Memory B cell (primary cell): ENCODE data around the gene CSRP2.

ENCODE experiments used
- ATAC-seq: fragments of 150-1000 bp; cut with Tn5 transposase; 2 replicates; pipeline ENCODE4 v1.10.0; 2021; ENCODE audit warnings: low read depth, mild to moderate bottlenecking, moderate library complexity
- DNase-seq, 2 donors: peaks; one replicate each; pipeline ENCODE4 v3.0.0; 2022; ENCODE audit warnings: low spot score in 2 of 2
- H3K27ac Mint-ChIP-seq: one replicate; pipeline ENCODE4 v1.8.0; 2022; ENCODE audit warnings: mild to moderate bottlenecking, moderate library complexity, mixed read lengths
- H3K27me3 Mint-ChIP-seq: one replicate; pipeline ENCODE4 v1.8.0; 2022; ENCODE audit warnings: mixed read lengths
- H3K36me3 Mint-ChIP-seq: one replicate; pipeline ENCODE4 v1.8.0; 2022; ENCODE audit warnings: mild to moderate bottlenecking, mixed read lengths
- H3K4me1 Mint-ChIP-seq: one replicate; pipeline ENCODE4 v1.8.0; 2022; ENCODE audit warnings: mixed read lengths
- H3K4me3 Mint-ChIP-seq: one replicate; pipeline ENCODE4 v1.8.0; 2022; ENCODE audit warnings: mild to moderate bottlenecking, moderate library complexity, mixed read lengths
- H3K9me3 Mint-ChIP-seq: one replicate; pipeline ENCODE4 v1.8.0; 2022; ENCODE audit warnings: mixed read lengths

The CSRP2 gene

GRCh38 chr12:76878899-76879709, at the start of gene CSRP2:
Gene CSRP2, minus strand, starts transcription at chr12:76879019. Its CDS starts 12,759 bp downstream, at chr12:76866260.
- peak within 1 kb of the TSS; percentile 60 for H3K27ac Mint-ChIP-seq

GRCh38 chr12:76927170-76927784, 48.5 kb upstream of the CSRP2 start:
- Mint-ChIP-seq H3K4me3 (no peak overlapping the region), H3K36me3 (no peaks in the 10 kb centered on the region), H3K27ac (no peak overlapping the region), H3K4me1 (no peaks in the 10 kb centered on the region), H3K27me3 (peaks cover 7% of the 10 kb centered on the region), H3K9me3 (no peaks in the 10 kb centered on the region)
- DNase-seq (no peak), ATAC-seq (no peak)

More at GRCh38 chr12:76878899-76879709, at the start of gene CSRP2:
- ATAC-seq, result peak; percentile 72
- Mint-ChIP-seq H3K9me3 (no peaks in the 10 kb centered on the region), H3K27me3 (peaks cover 26% of the 10 kb centered on the region), H3K4me1 (peaks cover 7% of the 10 kb centered on the region), H3K4me3 (peak within 1 kb of the TSS; percentile 94), H3K36me3 (no peaks in the 10 kb centered on the region)
- peak; percentile 26 to 45 for DNase-seq

GRCh38 chr12:76925135-76925534, 46.3 kb upstream of the CSRP2 start:
- no peaks in the 10 kb centered on the region for H3K9me3 Mint-ChIP-seq
- H3K27ac Mint-ChIP-seq, result no peak overlapping the region
- DNase-seq (no peak), ATAC-seq (no peak)
- H3K36me3 Mint-ChIP-seq, result no peaks in the 10 kb centered on the region
- peaks cover 6% of the 10 kb centered on the region for H3K27me3 Mint-ChIP-seq
- H3K4me3 Mint-ChIP-seq, result no peak overlapping the region
- H3K4me1 Mint-ChIP-seq, result no peaks in the 10 kb centered on the region

GRCh38 chr12:76922866-76923265, 44.0 kb upstream of the CSRP2 start:
- no peak overlapping the region for H3K4me3 Mint-ChIP-seq
- no peak for ATAC-seq
- H3K27me3 Mint-ChIP-seq, result peaks cover 7% of the 10 kb centered on the region
- H3K9me3 Mint-ChIP-seq, result no peaks in the 10 kb centered on the region
- no peaks in the 10 kb centered on the region for H3K36me3 Mint-ChIP-seq
- DNase-seq, result no peak
- no peaks in the 10 kb centered on the region for H3K4me1 Mint-ChIP-seq
- H3K27ac Mint-ChIP-seq, result no peak overlapping the region

- Mint-ChIP-seq H3K4me1 (no peaks in the 10 kb centered on the region), H3K27me3 (peaks cover 9% of the 10 kb centered on the region), H3K27ac (no peak overlapping the region), H3K4me3 (no peak overlapping the region), H3K9me3 (no peaks in the 10 kb centered on the region), H3K36me3 (no peaks in the 10 kb centered on the region)
- ATAC-seq (no peak), DNase-seq (no peak)
Measured at GRCh38 chr12:76921891-76922664, 43.3 kb upstream of the CSRP2 start.

- H3K27ac Mint-ChIP-seq, result no peak overlapping the region
- no peaks in the 10 kb centered on the region for H3K36me3 Mint-ChIP-seq
- no peaks in the 10 kb centered on the region for H3K4me1 Mint-ChIP-seq
- ATAC-seq, result no peak
- H3K27me3 Mint-ChIP-seq, result peaks cover 7% of the 10 kb centered on the region
- H3K9me3 Mint-ChIP-seq, result no peaks in the 10 kb centered on the region
- DNase-seq, result no peak
- no peak overlapping the region for H3K4me3 Mint-ChIP-seq
Measured at GRCh38 chr12:76921100-76921471, 42.3 kb upstream of the CSRP2 start.

GRCh38 chr12:76920172-76921099, 41.6 kb upstream of the CSRP2 start:
- Mint-ChIP-seq H3K4me1 (no peaks in the 10 kb centered on the region), H3K27ac (no peak overlapping the region), H3K36me3 (no peaks in the 10 kb centered on the region), H3K4me3 (no peak overlapping the region), H3K27me3 (peaks cover 6% of the 10 kb centered on the region), H3K9me3 (no peaks in the 10 kb centered on the region)
- DNase-seq, result no peak
- no peak for ATAC-seq

- Mint-ChIP-seq H3K27me3 (peaks cover 6% of the 10 kb centered on the region), H3K27ac (no peak overlapping the region), H3K9me3 (no peaks in the 10 kb centered on the region), H3K36me3 (no peaks in the 10 kb centered on the region), H3K4me3 (no peak overlapping the region), H3K4me1 (no peaks in the 10 kb centered on the region)
- ATAC-seq (no peak), DNase-seq (no peak)
Measured at GRCh38 chr12:76919383-76920171, 40.8 kb upstream of the CSRP2 start.

- Mint-ChIP-seq H3K4me3 (no peak overlapping the region), H3K27me3 (peaks cover 9% of the 10 kb centered on the region), H3K4me1 (no peaks in the 10 kb centered on the region), H3K27ac (no peak overlapping the region), H3K36me3 (no peaks in the 10 kb centered on the region), H3K9me3 (no peaks in the 10 kb centered on the region)
- DNase-seq, result no peak
- no peak for ATAC-seq
Measured at GRCh38 chr12:76916170-76916540, 37.3 kb upstream of the CSRP2 start.

- Mint-ChIP-seq H3K27me3 (peaks cover 9% of the 10 kb centered on the region), H3K36me3 (no peaks in the 10 kb centered on the region), H3K27ac (no peak overlapping the region), H3K4me1 (no peaks in the 10 kb centered on the region), H3K4me3 (no peak overlapping the region), H3K9me3 (no peaks in the 10 kb centered on the region)
- DNase-seq (no peak), ATAC-seq (no peak)
Measured at GRCh38 chr12:76915361-76916169, 36.7 kb upstream of the CSRP2 start.

- Mint-ChIP-seq H3K27me3 (peaks cover 9% of the 10 kb centered on the region), H3K9me3 (no peaks in the 10 kb centered on the region), H3K4me3 (no peak overlapping the region), H3K36me3 (no peaks in the 10 kb centered on the region), H3K27ac (no peak overlapping the region), H3K4me1 (no peaks in the 10 kb centered on the region)
- ATAC-seq (no peak), DNase-seq (no peak)
Measured at GRCh38 chr12:76914102-76914859, 35.5 kb upstream of the CSRP2 start.

- no peaks in the 10 kb centered on the region for H3K9me3 Mint-ChIP-seq
- peaks cover 9% of the 10 kb centered on the region for H3K27me3 Mint-ChIP-seq
- ATAC-seq, result no peak
- no peak overlapping the region for H3K27ac Mint-ChIP-seq
- H3K36me3 Mint-ChIP-seq, result no peaks in the 10 kb centered on the region
- no peaks in the 10 kb centered on the region for H3K4me1 Mint-ChIP-seq
- no peak overlapping the region for H3K4me3 Mint-ChIP-seq
- no peak for DNase-seq
Measured at GRCh38 chr12:76909290-76909689, 30.5 kb upstream of the CSRP2 start.
